H1 (cell line): Measurements from ENCODE around the gene IRF8. TPM values are rescaled to one million over a fixed set of nuclear protein-coding genes. Genes with fewer than 3 reads are reported as not detected.

ENCODE experiments used
- FOSL1 ChIP-seq: IDR thresholded peaks from 2 replicates; pipeline ENCODE4 v1.6.1; 2011; ENCODE audit warnings: mild to moderate bottlenecking, low read depth, low read length, moderate library complexity; ENCODE audit not compliant: insufficient read depth
- HDAC2 ChIP-seq, 2 experiments: fragments of 300-600 bp in 1 of 2; sonication (generic) in 1 of 2; IDR thresholded peaks; 2 replicates each; pipeline ENCODE4 v1.6.1; 2011 to 2012; ENCODE audit warnings: low read depth in 2 of 2, low read length in 2 of 2, mild to moderate bottlenecking in 2 of 2, moderate library complexity in 2 of 2, borderline replicate concordance in 1 of 2, inconsistent platforms in 1 of 2
- HDAC6 ChIP-seq: IDR thresholded peaks from one replicate; pipeline ENCODE4 v1.7.1; 2012; ENCODE audit warnings: low read depth, mild to moderate bottlenecking, inconsistent platforms, low read length, moderate library complexity
- KDM4A ChIP-seq: IDR thresholded peaks from one replicate; pipeline ENCODE4 v1.7.1; 2012; ENCODE audit warnings: low read depth, mild to moderate bottlenecking, moderate library complexity, low read length, inconsistent platforms; ENCODE audit not compliant: severe bottlenecking
- TAF1 ChIP-seq: IDR thresholded peaks from 2 replicates; pipeline ENCODE4 v1.6.1; 2011; ENCODE audit warnings: mild to moderate bottlenecking, low read depth, low read length
- TAF7 ChIP-seq: optimal IDR thresholded peaks from 2 replicates; pipeline ENCODE3; 2011; ENCODE audit warnings: low read depth, mild to moderate bottlenecking, inconsistent platforms, low read length, moderate library complexity, borderline replicate concordance
- ZNF274 ChIP-seq: IDR thresholded peaks from 2 replicates; pipeline ENCODE4 v1.7.0; 2012; ENCODE audit warnings: low read length, borderline replicate concordance; ENCODE audit errors: extremely low read depth
- polyA plus RNA-seq, 7 experiments: library from polyadenylated mRNA; depleted of rRNA in 3 of 7; stranded (reverse) in 5 of 7; unstranded in 2 of 7; fragments of >200 nt in 5 of 7; fragments of 200-250 nt in 2 of 7; gene quantifications; 1 replicate in 5 of 7; 2 replicates in 1 of 7; 4 replicates in 1 of 7; pipeline versions ENCODE4 v1.2.1 to v1.2.3, GENCODE V29; 2011 to 2013; ENCODE audit warnings: missing spikeins in 2 of 7, mixed read lengths in 2 of 7
- total RNA-seq: library from RNA; stranded (reverse); fragmentation: NEBNext Ultra II Directional; extraction: Animal tissue kit (Norgen Biotek cat#: 25700); gene quantifications from 2 replicates; pipeline ENCODE4 v1.2.1, GENCODE V29; 2021
- TF ChIP-seq, protein P1 (sequence below): fragments of 300-600 bp; sonication (generic); IDR thresholded peaks from 2 replicates; pipeline ENCODE4 v1.7.1; 2012; ENCODE audit warnings: low read length, moderate library complexity, mild to moderate bottlenecking, inconsistent platforms; ENCODE audit not compliant: insufficient replicate concordance

The IRF8 gene
- total and polyA plus RNA-seq, 2 of the 8 experiments (the other 6 are each of a cell fraction or from before 2014, with no cell fraction given), result 0.35 to 2.0 TPM

DNA sequence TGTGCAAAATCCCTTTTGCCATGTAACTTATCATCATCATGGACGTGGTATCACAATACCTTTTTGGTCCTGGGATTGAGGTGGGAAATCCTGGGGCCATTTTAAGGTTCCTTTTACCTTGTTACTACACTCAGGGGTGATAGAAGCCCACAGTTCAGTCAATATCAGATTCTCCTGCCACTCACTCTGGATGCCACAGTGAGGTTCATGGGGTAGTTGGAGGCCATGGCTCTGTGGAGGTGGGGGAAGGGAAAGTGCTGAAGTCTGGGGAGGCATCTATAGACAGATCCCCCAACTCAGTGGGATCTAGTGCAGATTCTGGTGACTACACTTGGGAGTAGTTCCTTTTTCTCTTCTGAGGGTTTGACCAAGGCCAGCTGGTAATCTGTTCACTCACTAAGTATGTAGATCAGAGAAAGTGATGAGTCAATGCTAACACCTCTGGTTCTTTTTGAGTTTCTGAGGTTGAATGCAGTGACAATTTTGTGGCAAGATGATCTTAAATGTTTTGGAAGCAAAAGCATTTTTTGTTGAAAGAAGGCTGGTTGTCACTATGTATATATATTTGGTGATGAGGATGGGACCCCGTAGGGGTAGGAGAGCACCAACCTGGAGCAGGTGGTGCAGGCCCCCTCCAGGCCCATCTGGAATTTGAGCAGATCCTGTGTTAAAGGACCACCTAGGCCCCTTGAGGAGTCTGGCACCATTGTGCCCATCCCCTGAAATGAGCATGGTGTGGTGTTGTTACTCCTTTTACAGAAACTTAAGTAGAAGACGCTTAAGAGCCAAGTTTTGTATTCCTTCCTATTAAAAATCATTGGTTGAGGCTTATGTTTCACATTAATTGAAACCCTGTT is 18.8 kb upstream of the IRF8 start (continued):
- TF ChIP-seq, protein P1, sequence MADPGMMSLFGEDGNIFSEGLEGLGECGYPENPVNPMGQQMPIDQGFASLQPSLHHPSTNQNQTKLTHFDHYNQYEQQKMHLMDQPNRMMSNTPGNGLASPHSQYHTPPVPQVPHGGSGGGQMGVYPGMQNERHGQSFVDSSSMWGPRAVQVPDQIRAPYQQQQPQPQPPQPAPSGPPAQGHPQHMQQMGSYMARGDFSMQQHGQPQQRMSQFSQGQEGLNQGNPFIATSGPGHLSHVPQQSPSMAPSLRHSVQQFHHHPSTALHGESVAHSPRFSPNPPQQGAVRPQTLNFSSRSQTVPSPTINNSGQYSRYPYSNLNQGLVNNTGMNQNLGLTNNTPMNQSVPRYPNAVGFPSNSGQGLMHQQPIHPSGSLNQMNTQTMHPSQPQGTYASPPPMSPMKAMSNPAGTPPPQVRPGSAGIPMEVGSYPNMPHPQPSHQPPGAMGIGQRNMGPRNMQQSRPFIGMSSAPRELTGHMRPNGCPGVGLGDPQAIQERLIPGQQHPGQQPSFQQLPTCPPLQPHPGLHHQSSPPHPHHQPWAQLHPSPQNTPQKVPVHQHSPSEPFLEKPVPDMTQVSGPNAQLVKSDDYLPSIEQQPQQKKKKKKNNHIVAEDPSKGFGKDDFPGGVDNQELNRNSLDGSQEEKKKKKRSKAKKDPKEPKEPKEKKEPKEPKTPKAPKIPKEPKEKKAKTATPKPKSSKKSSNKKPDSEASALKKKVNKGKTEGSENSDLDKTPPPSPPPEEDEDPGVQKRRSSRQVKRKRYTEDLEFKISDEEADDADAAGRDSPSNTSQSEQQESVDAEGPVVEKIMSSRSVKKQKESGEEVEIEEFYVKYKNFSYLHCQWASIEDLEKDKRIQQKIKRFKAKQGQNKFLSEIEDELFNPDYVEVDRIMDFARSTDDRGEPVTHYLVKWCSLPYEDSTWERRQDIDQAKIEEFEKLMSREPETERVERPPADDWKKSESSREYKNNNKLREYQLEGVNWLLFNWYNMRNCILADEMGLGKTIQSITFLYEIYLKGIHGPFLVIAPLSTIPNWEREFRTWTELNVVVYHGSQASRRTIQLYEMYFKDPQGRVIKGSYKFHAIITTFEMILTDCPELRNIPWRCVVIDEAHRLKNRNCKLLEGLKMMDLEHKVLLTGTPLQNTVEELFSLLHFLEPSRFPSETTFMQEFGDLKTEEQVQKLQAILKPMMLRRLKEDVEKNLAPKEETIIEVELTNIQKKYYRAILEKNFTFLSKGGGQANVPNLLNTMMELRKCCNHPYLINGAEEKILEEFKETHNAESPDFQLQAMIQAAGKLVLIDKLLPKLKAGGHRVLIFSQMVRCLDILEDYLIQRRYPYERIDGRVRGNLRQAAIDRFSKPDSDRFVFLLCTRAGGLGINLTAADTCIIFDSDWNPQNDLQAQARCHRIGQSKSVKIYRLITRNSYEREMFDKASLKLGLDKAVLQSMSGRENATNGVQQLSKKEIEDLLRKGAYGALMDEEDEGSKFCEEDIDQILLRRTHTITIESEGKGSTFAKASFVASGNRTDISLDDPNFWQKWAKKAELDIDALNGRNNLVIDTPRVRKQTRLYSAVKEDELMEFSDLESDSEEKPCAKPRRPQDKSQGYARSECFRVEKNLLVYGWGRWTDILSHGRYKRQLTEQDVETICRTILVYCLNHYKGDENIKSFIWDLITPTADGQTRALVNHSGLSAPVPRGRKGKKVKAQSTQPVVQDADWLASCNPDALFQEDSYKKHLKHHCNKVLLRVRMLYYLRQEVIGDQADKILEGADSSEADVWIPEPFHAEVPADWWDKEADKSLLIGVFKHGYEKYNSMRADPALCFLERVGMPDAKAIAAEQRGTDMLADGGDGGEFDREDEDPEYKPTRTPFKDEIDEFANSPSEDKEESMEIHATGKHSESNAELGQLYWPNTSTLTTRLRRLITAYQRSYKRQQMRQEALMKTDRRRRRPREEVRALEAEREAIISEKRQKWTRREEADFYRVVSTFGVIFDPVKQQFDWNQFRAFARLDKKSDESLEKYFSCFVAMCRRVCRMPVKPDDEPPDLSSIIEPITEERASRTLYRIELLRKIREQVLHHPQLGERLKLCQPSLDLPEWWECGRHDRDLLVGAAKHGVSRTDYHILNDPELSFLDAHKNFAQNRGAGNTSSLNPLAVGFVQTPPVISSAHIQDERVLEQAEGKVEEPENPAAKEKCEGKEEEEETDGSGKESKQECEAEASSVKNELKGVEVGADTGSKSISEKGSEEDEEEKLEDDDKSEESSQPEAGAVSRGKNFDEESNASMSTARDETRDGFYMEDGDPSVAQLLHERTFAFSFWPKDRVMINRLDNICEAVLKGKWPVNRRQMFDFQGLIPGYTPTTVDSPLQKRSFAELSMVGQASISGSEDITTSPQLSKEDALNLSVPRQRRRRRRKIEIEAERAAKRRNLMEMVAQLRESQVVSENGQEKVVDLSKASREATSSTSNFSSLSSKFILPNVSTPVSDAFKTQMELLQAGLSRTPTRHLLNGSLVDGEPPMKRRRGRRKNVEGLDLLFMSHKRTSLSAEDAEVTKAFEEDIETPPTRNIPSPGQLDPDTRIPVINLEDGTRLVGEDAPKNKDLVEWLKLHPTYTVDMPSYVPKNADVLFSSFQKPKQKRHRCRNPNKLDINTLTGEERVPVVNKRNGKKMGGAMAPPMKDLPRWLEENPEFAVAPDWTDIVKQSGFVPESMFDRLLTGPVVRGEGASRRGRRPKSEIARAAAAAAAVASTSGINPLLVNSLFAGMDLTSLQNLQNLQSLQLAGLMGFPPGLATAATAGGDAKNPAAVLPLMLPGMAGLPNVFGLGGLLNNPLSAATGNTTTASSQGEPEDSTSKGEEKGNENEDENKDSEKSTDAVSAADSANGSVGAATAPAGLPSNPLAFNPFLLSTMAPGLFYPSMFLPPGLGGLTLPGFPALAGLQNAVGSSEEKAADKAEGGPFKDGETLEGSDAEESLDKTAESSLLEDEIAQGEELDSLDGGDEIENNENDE, result no peak
- no peak for TF ChIP-seq HDAC6
- TF ChIP-seq HDAC2 (IDR thresholded peaks at IDR 0.05; ENCODE audit: borderline replicate concordance in 1 of 2, low read depth in 2 of 2, low read length in 2 of 2), result no peak
- no peak for TF ChIP-seq KDM4A
- TF ChIP-seq FOSL1, result no peak
- TF ChIP-seq TAF1, result no peak
- no peak for TF ChIP-seq TAF7
- TF ChIP-seq ZNF274, result no peak
- TF ChIP-seq, all 59 proteins: peak for 0
